HCT116 (cell line): ENCODE measurements around the gene RAPGEF3. TPM values are rescaled to one million over a fixed set of nuclear protein-coding genes. Genes with fewer than 3 reads are reported as not detected.

Experiments
- ATAC-seq: fragments of 200-7000 bp; cut with Tn5 transposase; 2 replicates; pipeline ENCODE4 v1.9.1; 2020; ENCODE audit warnings: mild to moderate bottlenecking, moderate library complexity
- BruUV-seq: library from RNA; stranded (reverse); fragments of 400-500 nt; replicated peaks from 2 replicates; lab custom pipeline; 2021; lab: Mats Ljungman, UMichigan
- CTCF ChIA-PET: fragments of 300-600 bp; sonication (Branson Sonifier 250); formaldehyde crosslinking; loops from one replicate; lab custom pipeline; 2021; ENCODE audit warnings: antibody characterized with exemption; lab: Charles Lee
- POLR2A ChIA-PET: fragments of 300-600, 350-600 bp; sonication (Branson Sonifier 250); formaldehyde crosslinking; loops from one replicate; lab custom pipeline; 2021; ENCODE audit warnings: antibody characterized with exemption; lab: Charles Lee
- RAD21 ChIA-PET, 2 experiments: fragments of 300-600 bp; sonication (Branson Sonifier 250); formaldehyde crosslinking; loops; one replicate each; lab custom pipeline; 2023; ENCODE audit warnings: low total read pairs in 2 of 2; ENCODE audit not compliant: uncharacterized antibody in 2 of 2, unreplicated experiment in 2 of 2, low non-redundant PET in 1 of 2; lab: Charles Lee
- DNase-seq: peaks from one replicate; pipeline ENCODE4 v3.0.0-alpha.2; 2010; ENCODE audit warnings: low read depth, low spot score
- H2AFZ ChIP-seq: fragments of 200-600 bp; shearing (Covaris generic), sonication (generic); 2 replicates; pipeline ENCODE4 v1.6.1; 2017; ENCODE audit warnings: low read depth, mixed run types, mixed read lengths, antibody characterized with exemption, low read length; ENCODE audit not compliant: poor library complexity, severe bottlenecking
- H3K27ac ChIP-seq: 2 replicates; pipeline ENCODE4 v1.5.1; 2012; ENCODE audit warnings: low read depth, low read length
- H3K27me3 ChIP-seq: fragments of 200-600 bp; sonication (generic); 2 replicates; pipeline ENCODE4 v1.6.1; 2016; ENCODE audit warnings: mixed run types, low read length, mixed read lengths; ENCODE audit not compliant: insufficient read depth
- H3K36me3 ChIP-seq, 2 experiments: fragments of 200-500 bp in 1 of 2; fragments of 200-600 bp in 1 of 2; sonication (Bioruptor generic) in 1 of 2; sonication (generic) in 1 of 2; 2 replicates each; pipeline versions ENCODE4 v1.5.1 to v1.6.1; 2014 to 2016; ENCODE audit warnings: low read length in 2 of 2, inconsistent platforms in 1 of 2, mixed read lengths in 1 of 2, mixed run types in 1 of 2; ENCODE audit not compliant: insufficient read depth in 2 of 2, control insufficient read depth in 1 of 2
- H3K4me1 ChIP-seq, 2 experiments: fragments of 200-600 bp in 1 of 2; sonication (generic) in 1 of 2; 2 replicates each; pipeline versions ENCODE4 v1.5.1 to v1.6.1; 2012 to 2017; ENCODE audit warnings: low read length in 2 of 2, inconsistent platforms in 1 of 2, mild to moderate bottlenecking in 1 of 2, mixed read lengths in 1 of 2, mixed run types in 1 of 2, moderate library complexity in 1 of 2; ENCODE audit not compliant: insufficient read depth in 2 of 2, control insufficient read depth in 1 of 2
- H3K4me2 ChIP-seq: fragments of 200-600 bp; sonication (generic); 2 replicates; pipeline ENCODE4 v1.6.1; 2017; ENCODE audit warnings: mixed run types, low read length, mixed read lengths
- H3K4me3 ChIP-seq, 2 experiments: fragments of 200-600 bp in 1 of 2; sonication (generic) in 1 of 2; replicated peaks in 1 of 2; 2 replicates each; pipeline ENCODE4 v1.5.1; 2011 to 2016; ENCODE audit warnings: low read length in 2 of 2, control low read depth in 1 of 2, low read depth in 1 of 2, mild to moderate bottlenecking in 1 of 2, mixed read lengths in 1 of 2, mixed run types in 1 of 2
- H3K79me2 ChIP-seq: fragments of 200-600 bp; sonication (generic); 2 replicates; pipeline ENCODE4 v1.6.1; 2017; ENCODE audit warnings: mild to moderate bottlenecking, mixed run types, low read length, moderate library complexity, mixed read lengths; ENCODE audit not compliant: insufficient read depth
- H3K9ac ChIP-seq: fragments of 200-600 bp; sonication (generic); 2 replicates; pipeline ENCODE4 v1.6.1; 2016; ENCODE audit warnings: low read length, mixed read lengths
- H3K9me2 ChIP-seq: fragments of 200-600 bp; sonication (generic), shearing (Covaris generic); 2 replicates; pipeline ENCODE4 v1.6.1; 2017; ENCODE audit warnings: mixed run types, mild to moderate bottlenecking, moderate library complexity; ENCODE audit not compliant: insufficient read depth
- H3K9me3 ChIP-seq, 2 experiments: fragments of 200-500 bp in 1 of 2; fragments of 200-600 bp in 1 of 2; sonication (Bioruptor generic) in 1 of 2; sonication (generic) in 1 of 2; 2 replicates each; pipeline ENCODE4 v1.6.1; 2014 to 2017; ENCODE audit warnings: low read length in 2 of 2, mixed read lengths in 2 of 2, inconsistent platforms in 1 of 2, low read depth in 1 of 2, mild to moderate bottlenecking in 1 of 2, mixed run types in 1 of 2, moderate library complexity in 1 of 2; ENCODE audit not compliant: control insufficient read depth in 1 of 2, insufficient read depth in 1 of 2
- H4K20me1 ChIP-seq: fragments of 200-600 bp; sonication (generic), shearing (Covaris generic); 2 replicates; pipeline ENCODE4 v1.6.1; 2017; ENCODE audit warnings: mixed run types, mild to moderate bottlenecking, moderate library complexity; ENCODE audit not compliant: insufficient read depth
- CBX3 ChIP-seq: IDR thresholded peaks from 2 replicates; pipeline ENCODE4 v1.6.1; 2012; ENCODE audit warnings: low read depth
- CTCF ChIP-seq, 3 experiments: fragments of 200-600 bp in 1 of 3; sonication (generic) in 1 of 3; IDR thresholded peaks in 2 of 3; conservative IDR thresholded peaks in 1 of 3; 2 replicates each; pipeline ENCODE4 v1.5.1; 2012 to 2017; ENCODE audit warnings: low read depth in 2 of 3, low read length in 2 of 3, antibody characterized with exemption in 1 of 3, borderline replicate concordance in 1 of 3, control low read depth in 1 of 3, mild to moderate bottlenecking in 1 of 3, mixed read lengths in 1 of 3, mixed run types in 1 of 3, moderate library complexity in 1 of 3; ENCODE audit not compliant: insufficient read depth in 1 of 3
- EZH2 ChIP-seq: fragments of 200-600 bp; sonication (generic); IDR thresholded peaks from 2 replicates; pipeline ENCODE4 v1.6.1; 2017; ENCODE audit warnings: antibody characterized with exemption, mixed run types
- MAX ChIP-seq: IDR thresholded peaks from 2 replicates; pipeline ENCODE4 v1.6.1; 2012
- RAD21 ChIP-seq: IDR thresholded peaks from 2 replicates; pipeline ENCODE4 v1.6.1; 2012; ENCODE audit warnings: low read depth, mild to moderate bottlenecking
- TCF7L2 ChIP-seq: IDR thresholded peaks from 2 replicates; pipeline ENCODE4 v1.7.0; 2011; ENCODE audit warnings: borderline replicate concordance, inconsistent platforms; ENCODE audit not compliant: insufficient read depth, insufficient read length; ENCODE audit errors: extremely low read depth
- YY1 ChIP-seq: IDR thresholded peaks from 2 replicates; pipeline ENCODE4 v1.6.1; 2011; ENCODE audit warnings: low read length, low read depth, moderate library complexity, mild to moderate bottlenecking; ENCODE audit not compliant: insufficient replicate concordance; ENCODE audit errors: extremely low read depth
- ZFX ChIP-seq: fragments of 450-650 bp; IDR thresholded peaks from 2 replicates; pipeline ENCODE4 v1.6.1; 2017
- intact Hi-C: fragments of 100-400 bp; cut with micrococcal nuclease; formaldehyde crosslinking; loops from 2 replicates; pipeline ENCODE4 v1.10.0; 2022
- total RNA-seq: library from RNA; stranded (reverse); gene quantifications from one replicate; pipeline ENCODE4 v1.2.1, GENCODE V29; 2021; ENCODE audit not compliant: unreplicated experiment

The RAPGEF3 gene
- total RNA-seq, 1 experiment from 2014 or later: 1.8 TPM

GRCh38 chr12:47793015-47793681, 34.5 kb upstream of the RAPGEF3 start (continued):
- no peak for TF ChIP-seq YY1

- no peaks in the 10 kb centered on the region for H3K9me3 ChIP-seq
- H3K27ac ChIP-seq: no peak overlapping the region
- H3K79me2 ChIP-seq: no peaks in the 10 kb centered on the region
- DNase-seq (no peak), ATAC-seq (no peak)
- no peak overlapping the region for H3K4me2 ChIP-seq
- no TSS peak for BruUV-seq
- no peaks in the 10 kb centered on the region for H3K4me1 ChIP-seq
- RAD21 ChIA-PET: no interaction called here
- H3K9ac ChIP-seq: no peak overlapping the region
- no peak overlapping the region for H3K4me3 ChIP-seq
- no peaks in the 10 kb centered on the region for H3K9me2 ChIP-seq
- CTCF ChIA-PET: interaction anchor here (2.1 kb wide), 1 partner anchor 46 kb away, joined by 9 read pairs; no protein-coding TSS in a partner anchor
- H4K20me1 ChIP-seq: no peaks in the 10 kb centered on the region
- intact Hi-C loops: no loop called here
- H3K27me3 ChIP-seq: no peaks in the 10 kb centered on the region
- H3K36me3 ChIP-seq: peaks cover 16 to 17% of the 10 kb centered on the region in 2 experiments; a peak in 3 of 4 replicates
- POLR2A ChIA-PET: no interaction called here
- TF ChIP-seq CBX3 (no peak), EZH2 (no peak), CTCF (IDR thresholded peaks at IDR 0.05 in 2 of 3, conservative IDR thresholded peaks at IDR 0.05 in 1 of 3; ENCODE audit: borderline replicate concordance in 1 of 3, insufficient read depth in 1 of 3, low read depth in 2 of 3, low read length in 2 of 3) (no peak), ZFX (no peak), MAX (no peak), YY1 (no peak), TCF7L2 (no peak), RAD21 (no peak)
- no peak overlapping the region for H2AFZ ChIP-seq
These were observed 33.2 kb upstream of the RAPGEF3 start for GRCh38 chr12:47791874-47792273.
